GM18507 (cell line): ENCODE data around the gene ESPL1.

Source experiments
- DNase-seq: peaks from one replicate; pipeline ENCODE4 v3.0.0; 2011; ENCODE audit warnings: low read depth; ENCODE audit not compliant: insufficient read length; ENCODE audit errors: extremely low spot score
- FAIRE-seq: peaks from 2 replicates; lab custom pipeline; 2011; peaks lifted over from hg19 to GRCh38; lab: Jason Lieb, UNC

Gene ESPL1

GRCh38 chr12:53230108-53230845, 37.8 kb upstream of the ESPL1 start:
- FAIRE-seq, result no peak
- no peak for DNase-seq

- FAIRE-seq, result no peak
- no peak for DNase-seq
These were observed 36.5 kb upstream of the ESPL1 start for GRCh38 chr12:53231671-53231920.

- DNase-seq (no peak), FAIRE-seq (no peak)
These were observed 36.0 kb upstream of the ESPL1 start, which contains the start of gene RARG for GRCh38 chr12:53231921-53232645. RARG (minus strand) TSS chr12:53232209; CDS start chr12:53227545, 4,664 bp downstream.

- DNase-seq (no peak), FAIRE-seq (peak; percentile 55)
These were observed 35.2 kb upstream of the ESPL1 start for GRCh38 chr12:53232646-53233461.

GRCh38 chr12:53233671-53234121, 34.4 kb upstream of the ESPL1 start:
- FAIRE-seq, result no peak
- DNase-seq, result no peak

- DNase-seq (no peak), FAIRE-seq (no peak)
These were observed 33.7 kb upstream of the ESPL1 start for GRCh38 chr12:53234271-53234914.

GRCh38 chr12:53235164-53235563, 32.9 kb upstream of the ESPL1 start:
- no peak for FAIRE-seq
- no peak for DNase-seq

- DNase-seq (no peak), FAIRE-seq (no peak)
These were observed 32.2 kb upstream of the ESPL1 start for GRCh38 chr12:53235742-53236442.

- DNase-seq, result no peak
- no peak for FAIRE-seq
These were observed 31.5 kb upstream of the ESPL1 start for GRCh38 chr12:53236443-53237111.

- no peak for DNase-seq
- no peak for FAIRE-seq
These were observed 28.3 kb upstream of the ESPL1 start for GRCh38 chr12:53239643-53240258.

- FAIRE-seq (no peak), DNase-seq (no peak)
These were observed 26.3 kb upstream of the ESPL1 start for GRCh38 chr12:53241623-53242412.

GRCh38 chr12:53244337-53244736, 23.8 kb upstream of the ESPL1 start:
- FAIRE-seq, result no peak
- no peak for DNase-seq

GRCh38 chr12:53245286-53245685, 22.8 kb upstream of the ESPL1 start:
- DNase-seq (no peak), FAIRE-seq (no peak)

- peak; percentile 49 for FAIRE-seq
- DNase-seq, result peak; percentile 88
These were observed 16.4 kb upstream of the ESPL1 start for GRCh38 chr12:53251477-53252348.

- DNase-seq, result no peak
These were observed 15.7 kb upstream of the ESPL1 start for GRCh38 chr12:53252349-53252916.

GRCh38 chr12:53253298-53253697, 14.8 kb upstream of the ESPL1 start:
- FAIRE-seq, result no peak
- no peak for DNase-seq

More at GRCh38 chr12:53252349-53252916, 15.7 kb upstream of the ESPL1 start:
- FAIRE-seq, result no peak
